Rectal smooth muscle tissue (tissue), 1 donor: Measurements from ENCODE around the gene NRP2.

ENCODE experiments used
- H3K27ac ChIP-seq: one replicate; pipeline ENCODE4 v1.7.0; 2013; ENCODE audit warnings: low read depth, low read length, inconsistent platforms
- H3K27me3 ChIP-seq: one replicate; pipeline ENCODE4 v1.7.0; 2013; ENCODE audit warnings: low read length; ENCODE audit not compliant: control insufficient read depth, insufficient read depth
- H3K36me3 ChIP-seq: one replicate; pipeline ENCODE4 v1.7.0; 2013; ENCODE audit warnings: low read length; ENCODE audit not compliant: control insufficient read depth, insufficient read depth
- H3K4me1 ChIP-seq: one replicate; pipeline ENCODE4 v1.7.0; 2013; ENCODE audit warnings: low read length; ENCODE audit not compliant: control insufficient read depth, insufficient read depth
- H3K4me3 ChIP-seq: one replicate; pipeline ENCODE4 v1.7.0; 2013; ENCODE audit warnings: low read length
- H3K9ac ChIP-seq: one replicate; pipeline ENCODE4 v1.7.0; 2013; ENCODE audit warnings: low read length

The NRP2 gene

GRCh38 chr2:205696331-205696926 lies 14.1 kb downstream of the NRP2 start:
- H3K4me3 ChIP-seq, result peak overlapping the region; percentile 1
- peaks cover 95% of the 10 kb centered on the region for H3K4me1 ChIP-seq
- H3K36me3 ChIP-seq, result no peaks in the 10 kb centered on the region
- no peaks in the 10 kb centered on the region for H3K27me3 ChIP-seq
- peak overlapping the region; percentile 97 for H3K27ac ChIP-seq
- H3K9ac ChIP-seq, result no peak overlapping the region

DNA sequence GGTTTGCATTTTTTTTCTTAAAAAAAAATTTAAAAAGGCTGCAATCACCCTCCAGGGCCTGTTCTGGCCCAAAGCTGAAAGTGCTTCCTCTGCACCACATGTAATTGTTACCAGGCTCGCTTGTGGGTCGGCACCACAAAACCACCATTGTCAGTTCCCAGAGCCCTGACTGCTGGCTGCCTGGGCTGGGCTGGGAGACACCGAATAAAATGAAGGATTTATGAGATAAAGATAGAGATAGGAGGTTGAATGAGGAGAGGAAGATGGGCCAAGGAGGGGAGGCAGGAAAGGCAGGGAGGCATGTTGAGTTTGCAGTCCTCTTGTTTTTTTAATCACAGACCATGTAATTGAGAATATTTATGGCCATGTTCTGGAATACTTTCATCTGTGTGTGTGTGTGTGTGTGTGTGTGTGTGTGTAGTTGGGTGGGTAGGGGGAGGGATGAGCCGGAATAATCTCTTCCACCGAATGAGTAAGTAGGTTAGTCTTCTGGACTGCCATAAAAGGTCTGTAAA lies 14.7 kb downstream of the NRP2 start:
- Histone ChIP-seq H3K4me1 (peaks cover 95% of the 10 kb centered on the region), H3K4me3 (no peak overlapping the region), H3K9ac (no peak overlapping the region), H3K27ac (peak overlapping the region; percentile 97), H3K36me3 (no peaks in the 10 kb centered on the region), H3K27me3 (no peaks in the 10 kb centered on the region)

- peaks cover 95% of the 10 kb centered on the region for H3K4me1 ChIP-seq
- H3K27ac ChIP-seq, result peak overlapping the region; percentile 97
Measured at GRCh38 chr2:205698286-205699268, 16.3 kb downstream of the NRP2 start.

DNA sequence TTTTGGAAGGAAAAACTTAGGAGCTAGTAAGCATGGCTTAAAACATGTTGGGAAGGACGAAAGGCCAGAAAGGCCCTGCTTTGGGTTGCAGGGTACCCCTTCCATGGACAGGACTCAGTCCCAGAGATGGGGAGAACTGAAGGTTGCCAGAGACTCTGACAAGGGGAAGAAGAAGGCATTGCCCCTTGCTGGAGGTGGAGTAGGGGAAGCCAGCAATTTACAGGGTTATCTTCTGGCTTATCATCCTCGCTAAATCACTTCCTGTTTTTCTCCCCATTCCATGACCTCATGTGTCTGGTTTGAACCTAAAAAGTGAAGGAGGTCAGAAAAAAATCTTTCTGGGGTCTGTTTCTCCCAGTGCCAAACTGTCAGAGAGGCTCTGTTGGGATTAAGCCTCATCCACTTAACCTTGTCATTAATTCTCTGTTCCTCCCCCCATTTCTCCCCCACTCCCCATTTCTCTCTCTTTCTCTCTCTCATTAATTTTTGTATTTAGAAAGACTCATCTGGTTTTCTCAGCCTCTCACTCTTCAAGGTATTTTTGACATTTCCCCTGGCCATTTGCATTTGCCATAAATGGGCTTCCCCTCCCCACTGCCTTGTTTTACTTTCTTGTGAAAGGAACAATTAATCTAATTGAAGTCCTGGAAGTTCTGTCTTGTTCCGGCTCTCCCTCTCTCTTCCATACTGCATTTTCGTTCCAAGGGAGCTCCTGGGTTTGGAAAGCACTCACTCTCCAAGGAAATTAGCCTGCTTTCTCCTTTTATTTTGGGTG lies 17.4 kb downstream of the NRP2 start:
- Histone ChIP-seq H3K27ac (peak overlapping the region; percentile 97), H3K4me1 (peaks cover 95% of the 10 kb centered on the region), H3K4me3 (no peak overlapping the region), H3K27me3 (no peaks in the 10 kb centered on the region), H3K36me3 (peaks cover 4% of the 10 kb centered on the region), H3K9ac (no peak overlapping the region)

More at GRCh38 chr2:205698286-205699268, 16.3 kb downstream of the NRP2 start:
- H3K9ac ChIP-seq, result no peak overlapping the region
- no peak overlapping the region for H3K4me3 ChIP-seq
- H3K27me3 ChIP-seq, result no peaks in the 10 kb centered on the region
- H3K36me3 ChIP-seq, result peaks cover 3% of the 10 kb centered on the region

DNA sequence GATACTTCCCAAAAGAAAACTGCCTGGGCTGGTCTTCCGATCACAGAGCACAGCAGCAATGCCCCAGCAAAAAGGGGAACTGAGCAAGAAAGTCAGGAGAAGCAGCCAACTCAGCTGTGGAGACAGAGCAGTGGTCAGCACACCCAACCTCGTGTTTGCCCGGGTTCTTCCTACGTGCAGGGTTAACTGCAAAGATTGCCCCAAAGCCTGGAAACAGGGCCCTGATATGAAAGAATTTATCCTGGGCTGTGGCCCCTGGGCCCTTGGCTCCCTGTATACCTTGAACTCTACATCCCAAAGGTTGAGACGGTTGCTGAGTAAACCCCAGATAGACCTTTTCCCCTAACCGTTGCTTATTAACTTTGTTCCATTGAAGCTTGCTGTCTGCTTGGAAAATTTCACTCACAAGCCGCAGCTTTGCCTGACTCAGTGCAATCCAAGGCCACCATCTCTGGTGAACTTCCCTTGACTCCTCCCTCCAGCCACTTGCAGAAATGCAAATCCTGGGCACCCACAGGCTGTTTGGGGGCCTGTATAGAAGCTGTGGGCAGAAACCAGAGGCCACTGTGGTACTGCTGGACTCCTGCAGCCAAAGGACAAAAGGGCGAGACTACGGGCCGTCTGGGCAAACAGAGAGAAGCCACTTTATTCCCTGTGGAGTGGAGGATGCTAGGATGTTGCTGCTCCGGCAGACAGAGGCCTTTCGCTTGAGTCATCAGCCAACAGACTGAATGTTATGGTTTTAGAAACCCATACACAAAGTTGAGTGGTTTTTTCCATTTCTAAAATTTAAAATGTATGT lies 18.2 kb downstream of the NRP2 start:
- Histone ChIP-seq H3K27ac (peak overlapping the region; percentile 97), H3K36me3 (peaks cover 4% of the 10 kb centered on the region), H3K9ac (no peak overlapping the region), H3K4me1 (peaks cover 94% of the 10 kb centered on the region), H3K4me3 (peak overlapping the region; percentile 16), H3K27me3 (no peaks in the 10 kb centered on the region)

DNA sequence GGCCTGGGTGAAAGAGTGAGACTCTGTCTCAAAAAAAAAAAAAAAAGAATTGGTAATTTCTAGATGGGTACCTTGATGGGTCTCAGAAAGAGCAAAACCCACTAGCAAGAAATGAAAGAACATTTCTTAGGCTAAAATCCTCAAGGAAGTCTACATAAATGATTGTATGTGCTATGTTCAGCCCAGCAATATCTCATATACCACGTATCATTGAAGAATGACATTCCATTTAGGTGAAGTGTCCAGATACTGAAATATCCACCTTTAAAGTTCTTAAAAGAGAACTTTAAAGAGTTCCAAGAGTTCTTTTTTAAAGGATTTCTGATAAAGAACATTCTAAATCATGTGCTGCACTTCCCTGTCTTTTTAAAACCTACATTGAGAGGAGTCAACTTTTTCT lies 19.2 kb downstream of the NRP2 start:
- H3K4me1 ChIP-seq, result peaks cover 94% of the 10 kb centered on the region
- H3K36me3 ChIP-seq, result peaks cover 4% of the 10 kb centered on the region
- no peak overlapping the region for H3K9ac ChIP-seq
- H3K27me3 ChIP-seq, result no peaks in the 10 kb centered on the region
- H3K4me3 ChIP-seq, result no peak overlapping the region
- H3K27ac ChIP-seq, result peak overlapping the region; percentile 72

- Histone ChIP-seq H3K4me3 (no peak overlapping the region), H3K4me1 (peaks cover 95% of the 10 kb centered on the region), H3K27me3 (no peaks in the 10 kb centered on the region), H3K9ac (no peak overlapping the region), H3K36me3 (peaks cover 4% of the 10 kb centered on the region), H3K27ac (peak overlapping the region; percentile 72)
Measured at GRCh38 chr2:205702576-205702975, 20.3 kb downstream of the NRP2 start.

DNA sequence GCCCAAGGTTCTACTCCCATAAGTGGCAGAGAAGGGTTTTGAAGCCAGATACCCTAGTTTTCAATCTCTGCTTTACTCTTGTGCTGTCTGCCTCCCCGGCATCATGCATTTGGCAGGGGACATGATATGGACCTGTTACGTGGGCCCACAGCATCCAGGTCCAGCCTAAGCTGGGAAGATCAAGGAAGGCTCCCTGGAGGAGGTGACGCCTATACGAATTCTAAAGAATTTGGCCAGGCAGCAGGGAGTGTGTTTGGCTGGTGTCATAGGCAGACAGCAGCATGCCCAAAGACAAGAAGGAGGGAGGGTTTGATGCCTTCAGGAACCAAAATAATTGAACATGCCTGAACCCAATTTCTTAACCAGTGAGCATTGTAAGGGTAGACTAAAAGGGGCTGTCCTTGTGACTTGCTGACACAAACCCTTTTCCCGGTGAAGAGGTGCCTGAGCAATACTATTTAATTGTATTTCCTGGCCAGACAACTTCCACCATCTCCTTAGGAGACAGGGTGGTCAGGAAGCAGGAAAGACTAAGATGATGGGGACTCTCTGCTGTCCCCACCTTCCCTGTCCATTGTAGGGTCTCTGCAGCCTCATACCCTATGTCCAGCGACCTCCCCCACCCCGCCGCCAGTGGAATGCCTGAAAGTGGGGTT lies 21.3 kb downstream of the NRP2 start:
- H3K4me1 ChIP-seq, result peaks cover 96% of the 10 kb centered on the region
- no peak overlapping the region for H3K9ac ChIP-seq
- H3K27ac ChIP-seq, result peak overlapping the region; percentile 79

GRCh38 chr2:205704127-205704741 lies 21.9 kb downstream of the NRP2 start:
- Histone ChIP-seq H3K27me3 (no peaks in the 10 kb centered on the region), H3K9ac (no peak overlapping the region), H3K36me3 (peaks cover 4% of the 10 kb centered on the region), H3K4me3 (no peak overlapping the region), H3K4me1 (peaks cover 96% of the 10 kb centered on the region), H3K27ac (peak overlapping the region; percentile 79)

More for the DNA sequence above, 21.3 kb downstream of the NRP2 start:
- no peaks in the 10 kb centered on the region for H3K27me3 ChIP-seq
- peaks cover 4% of the 10 kb centered on the region for H3K36me3 ChIP-seq
- no peak overlapping the region for H3K4me3 ChIP-seq

- Histone ChIP-seq H3K4me3 (no peak overlapping the region), H3K27me3 (no peaks in the 10 kb centered on the region), H3K36me3 (peaks cover 4% of the 10 kb centered on the region), H3K4me1 (peaks cover 86% of the 10 kb centered on the region), H3K9ac (no peak overlapping the region), H3K27ac (peak overlapping the region; percentile 84)
Measured at GRCh38 chr2:205705511-205706349, 23.4 kb downstream of the NRP2 start.
